ENCODE measurements around the gene ELK1.
A peak's percentile ranks its signal among the peaks of the same experiment; 100 is the strongest.
"Not testable (repeated sequence)": the region's sequence is repeated elsewhere in the genome, so short reads cannot be mapped to it uniquely, and the experiment has no call there.

The ELK1 gene

DNA sequence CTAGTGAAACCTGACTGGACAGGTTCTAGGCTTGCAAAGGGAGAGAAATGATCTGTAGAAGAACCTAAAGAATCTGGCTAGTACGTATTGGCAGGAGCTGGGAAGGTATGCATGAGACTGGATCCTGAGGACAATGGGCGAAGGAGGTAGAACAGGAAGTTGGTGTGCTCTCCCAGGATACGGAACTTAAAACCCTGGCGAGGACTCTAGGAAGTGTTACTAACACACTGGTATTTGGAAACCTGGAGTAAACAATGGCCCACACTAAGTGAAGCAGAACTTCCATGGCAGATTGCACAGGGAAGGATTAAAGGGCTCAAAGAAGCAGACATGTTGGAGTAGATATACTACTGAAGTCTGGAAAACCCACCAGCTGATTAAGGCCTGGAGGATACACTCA lies 39.9 kb downstream of the ELK1 start:
- DNase-seq: no peak

DNA sequence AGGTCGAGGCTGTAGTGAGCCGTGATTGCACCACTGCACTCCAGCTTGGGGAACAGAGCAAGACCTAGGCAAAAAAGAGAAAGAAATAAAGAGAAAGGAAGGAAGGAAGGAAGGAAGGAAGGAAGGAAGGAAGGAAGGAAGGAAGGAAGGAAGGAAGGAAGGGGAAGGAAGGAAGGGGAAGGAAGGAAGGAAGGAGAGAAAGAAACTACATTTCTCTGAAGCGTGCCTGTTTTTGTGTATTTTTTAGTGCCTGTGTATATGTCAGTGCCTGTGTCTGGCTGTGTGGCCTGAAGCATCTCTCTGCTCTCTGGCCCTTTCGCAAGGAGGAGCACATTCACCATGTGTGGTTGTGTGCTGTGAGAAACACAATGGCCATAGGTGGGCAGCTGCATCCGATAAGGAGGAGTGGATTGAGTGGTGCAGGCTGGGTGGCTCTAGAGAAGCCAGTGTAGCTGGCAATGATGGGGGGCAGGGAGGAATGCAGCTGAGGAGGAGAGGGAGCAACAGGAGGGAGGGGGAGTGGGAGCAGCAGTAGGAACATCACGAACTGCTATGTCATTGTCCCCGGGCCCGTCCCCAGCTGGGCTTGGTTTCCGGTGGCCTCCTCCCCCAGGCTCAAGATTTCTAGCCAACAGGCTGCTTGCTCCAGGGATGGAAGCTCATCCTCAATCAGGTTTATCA lies 42.1 kb downstream of the ELK1 start:
- DNase-seq: peak; percentile 62

DNA sequence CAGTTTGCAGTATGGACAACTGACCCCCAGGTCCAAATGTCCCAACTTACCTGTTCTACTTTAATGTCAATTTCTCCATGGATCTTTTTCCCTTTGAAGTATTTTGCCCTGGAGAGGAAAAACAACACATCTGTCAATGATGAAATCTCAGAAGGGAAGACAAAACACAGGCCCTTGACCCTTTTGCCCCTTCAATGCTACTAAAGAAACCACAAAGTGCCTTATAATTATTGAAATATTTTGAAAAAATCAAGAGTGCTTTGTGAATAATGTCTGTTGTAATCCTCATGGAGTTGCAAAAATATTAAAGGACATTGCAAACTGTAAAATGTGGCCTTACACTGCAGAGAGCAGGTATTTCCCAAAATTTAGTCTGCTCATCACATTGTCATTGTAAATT lies 43.3 kb downstream of the ELK1 start:
- DNase-seq: no peak

DNA sequence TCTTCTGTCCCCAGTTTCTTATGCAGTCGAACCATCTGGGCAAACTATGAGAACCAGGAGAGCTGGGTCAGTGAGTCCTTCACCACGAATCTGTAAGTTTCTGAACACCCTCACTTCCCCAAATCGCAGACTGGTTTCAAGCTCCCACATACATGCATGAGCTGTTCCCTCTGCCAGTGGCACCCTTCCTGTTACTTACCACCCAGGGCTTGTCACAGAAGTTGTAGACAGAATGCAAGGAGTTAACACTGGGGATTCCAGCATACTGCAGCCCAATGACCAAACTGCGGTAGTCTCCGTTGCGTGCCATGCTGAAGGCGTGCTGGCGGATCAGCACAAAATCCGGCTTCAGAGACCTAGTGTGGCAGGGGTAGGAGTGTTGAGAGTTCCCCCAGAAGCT lies 45.3 kb downstream of the ELK1 start:
- DNase-seq: peak; percentile 16

DNA sequence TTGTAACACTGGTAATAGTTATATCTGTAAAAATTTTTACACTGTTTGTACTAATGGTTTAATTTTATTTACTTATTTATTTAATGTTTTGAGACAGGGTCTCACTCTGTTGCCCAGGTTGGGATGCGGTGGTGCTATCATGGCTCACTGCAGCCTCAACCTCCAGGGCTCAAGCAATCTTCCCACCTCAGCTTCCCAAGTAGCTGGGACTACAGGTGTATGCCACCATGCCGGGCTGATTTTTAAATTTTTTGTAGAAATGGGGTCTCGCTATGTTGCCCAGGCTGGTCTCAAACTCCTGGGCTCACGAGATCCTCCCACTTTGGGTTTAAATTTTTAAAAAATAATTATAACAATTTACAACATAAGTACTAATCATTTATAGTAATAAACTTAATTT lies 47.2 kb downstream of the ELK1 start:
- DNase-seq: not testable (repeated sequence)

DNA sequence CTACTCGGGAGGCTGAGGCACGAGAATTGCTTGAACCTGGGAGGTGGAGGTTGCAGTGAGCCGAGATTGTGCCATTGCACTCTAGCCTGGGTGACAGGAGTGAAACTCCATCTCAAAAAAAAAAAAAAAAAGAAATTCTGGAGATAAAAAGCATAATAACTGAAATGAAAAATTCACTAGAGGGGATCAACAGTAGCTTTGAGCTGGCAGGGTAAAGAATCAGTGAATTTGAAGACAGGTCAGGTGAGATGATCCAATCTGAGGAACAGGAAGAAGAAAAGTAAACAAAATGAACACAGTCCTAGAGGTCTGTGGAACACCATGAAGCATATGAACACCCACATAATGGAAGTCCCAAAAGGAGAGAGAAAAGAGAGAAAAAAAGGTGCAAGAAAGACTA lies 53.1 kb downstream of the ELK1 start:
- DNase-seq: no peak

DNA sequence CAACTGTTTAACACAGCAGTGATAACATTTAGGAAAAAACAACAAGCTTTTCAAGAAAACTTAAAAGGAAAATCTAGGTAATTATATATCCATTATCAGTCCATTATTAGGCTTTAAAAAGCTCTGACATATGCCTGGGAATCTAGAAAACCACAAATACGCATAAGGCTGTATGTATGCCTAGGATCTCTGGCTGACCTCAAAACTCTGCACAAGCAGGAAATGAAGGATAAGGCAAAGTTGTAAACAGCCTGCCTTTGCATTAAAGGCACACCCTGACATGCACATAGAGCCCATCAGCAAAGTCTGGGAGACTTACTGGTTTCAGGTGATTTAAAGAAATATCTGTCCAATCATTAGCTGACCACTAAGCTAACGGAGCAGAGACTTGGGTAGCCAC lies 54.1 kb downstream of the ELK1 start:
- peak; percentile 24 for DNase-seq

DNA sequence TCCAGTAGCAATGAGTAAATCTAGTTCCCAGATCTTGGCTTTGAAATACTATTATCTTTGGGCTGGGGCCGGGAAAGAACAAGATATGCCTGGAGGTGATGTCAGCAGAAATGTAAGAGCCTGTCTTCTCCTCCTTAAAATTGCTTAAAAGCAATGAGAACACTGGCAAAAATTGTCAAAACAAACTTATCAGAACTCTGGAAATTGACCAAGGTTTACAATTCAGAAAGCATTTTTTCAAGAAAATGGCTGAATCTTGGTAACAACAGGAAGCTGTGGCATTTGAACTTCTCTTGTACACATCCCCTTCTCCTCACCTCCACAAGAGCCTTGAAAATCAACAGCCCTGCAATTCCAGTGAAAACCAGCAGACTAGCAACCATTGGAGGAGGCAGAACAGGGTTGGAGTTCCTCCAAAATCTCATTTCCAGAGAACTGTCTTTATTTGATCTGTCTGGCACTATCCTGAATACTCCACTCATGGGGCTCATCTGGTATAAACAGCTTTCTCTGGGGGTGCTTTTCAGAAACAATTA lies 54.6 kb downstream of the ELK1 start:
- no peak for DNase-seq

DNA sequence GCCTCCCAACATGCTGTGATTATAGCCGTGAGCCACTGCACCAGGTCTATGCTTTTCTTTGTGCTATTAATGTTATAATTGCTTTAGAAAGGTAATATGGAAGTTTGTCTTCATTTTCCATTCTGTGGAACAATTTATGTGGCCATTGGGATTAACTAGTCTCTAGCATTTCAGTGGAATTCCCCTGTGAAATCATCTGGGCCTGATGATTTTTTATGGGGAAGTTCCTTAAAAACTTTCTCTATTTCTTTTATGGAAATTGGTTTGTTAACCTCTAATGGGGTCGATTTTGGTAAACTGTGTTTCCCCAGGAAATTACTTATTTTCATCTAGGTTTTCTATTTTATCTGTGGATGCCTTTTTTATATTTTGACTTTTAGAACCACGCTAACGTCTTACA lies 56.8 kb downstream of the ELK1 start:
- no peak for DNase-seq

DNA sequence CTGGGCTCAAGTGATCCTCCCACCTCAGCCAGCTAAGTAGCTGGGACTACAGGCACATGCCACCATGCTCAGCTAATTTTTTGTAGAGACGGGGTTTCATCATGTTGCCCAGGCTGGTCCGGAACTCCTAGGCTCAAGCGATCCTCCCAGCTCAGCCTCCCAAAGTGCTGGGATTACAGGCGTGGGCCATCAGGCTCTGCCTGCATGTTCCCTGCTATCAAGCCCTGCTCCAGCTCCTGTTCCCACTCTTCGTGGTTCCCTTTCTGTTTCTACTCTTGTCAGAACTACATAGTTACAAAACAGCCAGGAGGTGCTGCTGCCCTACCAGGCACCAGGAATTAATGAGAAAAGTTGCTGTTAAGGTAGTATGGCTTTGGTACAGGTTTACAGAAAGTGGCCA lies 59.4 kb downstream of the ELK1 start:
- no peak for DNase-seq

DNA sequence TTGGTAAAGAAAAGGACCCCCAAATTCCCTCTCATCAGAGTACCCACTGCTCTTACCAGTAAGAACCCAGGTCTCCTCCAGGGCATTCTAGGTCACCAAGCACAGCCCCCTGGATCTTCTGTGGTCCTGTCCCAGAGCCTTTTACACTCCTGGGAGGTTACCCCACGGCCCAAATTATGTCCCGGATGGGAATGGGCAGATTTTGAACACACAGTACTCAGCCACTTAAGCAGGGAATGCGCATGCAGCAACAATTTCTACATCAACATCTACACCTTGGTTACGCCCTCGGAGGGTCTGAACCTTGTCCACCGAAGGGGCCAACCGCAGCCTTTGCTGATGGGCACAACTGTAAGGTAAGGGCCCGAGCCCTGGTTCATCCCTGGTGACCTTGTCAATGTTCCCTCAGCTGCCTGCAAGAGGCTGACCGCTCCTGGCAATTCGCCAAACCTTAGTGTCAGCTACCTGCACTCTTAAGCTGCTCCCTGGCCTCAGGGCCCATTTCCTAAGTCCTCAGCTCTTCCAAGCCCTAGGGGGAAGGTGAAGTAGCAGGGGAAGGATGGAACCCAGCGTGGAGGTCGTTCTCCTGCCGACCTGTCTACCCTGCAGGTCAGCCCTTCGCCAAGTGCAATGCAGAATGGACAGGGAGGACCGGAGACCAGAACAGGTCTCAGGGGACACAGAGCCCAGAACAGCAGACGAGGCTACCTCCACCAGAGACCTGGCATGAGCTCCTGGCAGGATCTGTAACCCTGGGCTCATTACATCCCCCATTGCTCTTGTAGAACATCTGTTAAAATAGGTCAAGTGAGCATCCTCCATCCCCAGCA lies 62.2 kb downstream of the ELK1 start:
- no peak for DNase-seq

DNA sequence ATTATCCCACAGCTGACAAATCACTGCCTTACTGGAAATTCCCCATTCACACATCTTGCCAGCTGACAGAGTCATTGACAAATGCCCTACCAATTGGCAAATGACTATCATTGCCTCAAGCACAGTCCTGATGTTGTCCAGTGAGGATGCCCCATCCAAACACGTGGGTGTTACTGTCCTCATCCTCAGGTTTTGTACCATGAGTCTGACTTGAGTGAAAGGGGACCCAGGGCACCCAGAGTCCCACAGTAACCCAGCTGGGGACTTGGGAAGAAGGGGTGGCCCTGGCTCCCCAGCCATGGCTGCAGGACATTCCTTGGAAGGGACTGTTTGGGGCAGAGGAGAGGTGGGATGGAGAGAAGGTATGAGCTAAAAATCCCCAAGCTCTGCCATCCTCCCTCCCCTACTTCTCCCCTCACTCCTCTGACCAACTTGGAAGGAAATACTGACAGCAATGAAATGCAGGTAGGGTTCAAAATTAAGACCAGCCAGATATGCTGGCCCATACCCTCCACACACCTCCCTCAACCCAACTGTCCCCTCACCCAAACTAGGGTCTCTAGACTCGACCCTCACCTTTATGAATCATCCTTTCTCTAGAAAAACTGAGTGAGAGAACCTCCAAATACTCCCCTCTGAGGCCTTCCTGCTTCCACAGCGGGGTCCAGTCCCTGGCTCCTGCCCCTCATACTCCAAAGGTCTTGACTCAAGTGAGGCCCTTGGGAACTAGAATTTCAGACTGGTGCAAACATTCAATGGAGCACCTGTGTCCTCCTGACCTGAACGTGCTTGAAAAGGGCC lies 63.1 kb downstream of the ELK1 start:
- DNase-seq: no peak

DNA sequence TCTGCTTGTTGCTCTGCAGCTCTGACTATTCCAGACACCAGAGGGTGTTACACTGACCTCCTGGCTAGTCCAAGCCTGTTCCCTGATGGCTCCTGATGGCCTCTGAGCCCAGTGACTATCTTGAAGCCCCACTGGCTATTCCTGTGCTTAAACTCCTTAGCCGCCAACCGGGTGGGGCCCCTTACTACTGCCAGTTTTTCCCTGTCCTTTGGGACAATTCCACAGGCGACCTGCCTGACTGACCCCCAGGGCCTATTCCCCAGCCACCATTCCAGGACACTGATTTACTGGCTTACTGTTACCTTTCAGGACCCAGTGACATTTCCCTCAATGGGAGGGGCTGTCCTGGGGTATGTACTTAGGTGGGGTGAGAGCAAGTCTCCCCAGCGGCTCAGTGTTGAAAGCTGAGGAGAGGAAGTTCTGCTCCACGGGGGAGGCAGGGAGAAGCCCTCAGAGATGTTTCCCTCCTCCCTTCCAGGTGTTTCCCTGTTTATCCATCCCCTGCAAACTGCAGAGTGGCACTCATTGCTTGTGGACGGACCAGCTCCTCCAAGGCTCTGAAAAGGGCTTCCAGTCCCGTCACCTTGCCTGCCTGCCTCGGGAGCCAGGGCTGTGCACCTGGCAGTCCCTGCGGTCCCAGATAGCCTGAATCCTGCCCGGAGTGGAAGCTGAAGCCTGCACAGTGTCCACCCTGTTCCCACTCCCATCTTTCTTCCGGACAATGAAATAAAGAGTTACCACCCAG lies 64.1 kb downstream of the ELK1 start:
- no peak for DNase-seq

Measured in hematopoietic multipotent progenitor cell treated with erythropoietin and hydrocortisone succinate and interleukin-3 and kit ligand, for 4 days (in vitro differentiated cells).